Measurements from ENCODE around the gene ASTN1.

ASTN1 gene

GRCh38 chr1:177171536-177172123 is 7.1 kb upstream of the ASTN1 start:
- no peak for DNase-seq (ENCODE audit: extremely low spot score)
- ChIA-PET POLR2A (no interaction called here), CTCF (interaction anchor here (3.0 kb wide), 1 partner anchor 10 kb away, joined by 21 read pairs; no protein-coding TSS in a partner anchor)
- no peak for TF ChIP-seq CTCF (IDR thresholded peaks at IDR 0.05; ENCODE audit: control extremely low read depth, extremely low read depth, low read depth, missing control alignments)

- DNase-seq (ENCODE audit: extremely low spot score) = no peak
- POLR2A ChIA-PET = no interaction called here
- TF ChIP-seq CTCF (IDR thresholded peaks at IDR 0.05; ENCODE audit: control extremely low read depth, extremely low read depth, low read depth, missing control alignments) = no peak
- CTCF ChIA-PET = interaction anchor here (1.7 to 3.0 kb wide), 2 partner anchors 11 kb away, joined by 6 to 21 read pairs; no protein-coding TSS in a partner anchor
Measured at GRCh38 chr1:177170756-177171535, 6.4 kb upstream of the ASTN1 start, which contains the start of gene BRINP2. Gene BRINP2, plus strand, starts transcription at chr1:177170958. Its CDS starts 58,919 bp downstream, at chr1:177229877.

GRCh38 chr1:177165069-177165439 is 542 bp upstream of the ASTN1 start:
- POLR2A ChIA-PET = no interaction called here
- DNase-seq (ENCODE audit: extremely low spot score) = no peak
- no peak for TF ChIP-seq CTCF (IDR thresholded peaks at IDR 0.05; ENCODE audit: control extremely low read depth, extremely low read depth, low read depth, missing control alignments)
- CTCF ChIA-PET = interaction anchor here (0.9 to 1.2 kb wide), 4 partner anchors 9 to 61 kb away, joined by 3 to 5 read pairs (median 3); no protein-coding TSS in a partner anchor

- ChIA-PET CTCF (interaction anchor here (1.1 to 1.2 kb wide), 2 partner anchors 17 to 18 kb away, joined by 4 to 6 read pairs; no protein-coding TSS in a partner anchor), POLR2A (no interaction called here)
- no peak for TF ChIP-seq CTCF (IDR thresholded peaks at IDR 0.05; ENCODE audit: control extremely low read depth, extremely low read depth, low read depth, missing control alignments)
- DNase-seq (ENCODE audit: extremely low spot score) = no peak
Measured at GRCh38 chr1:177163844-177164379, 600 bp downstream of the ASTN1 start.

- CTCF ChIA-PET = no interaction called here
- no peak for DNase-seq (ENCODE audit: extremely low spot score)
- POLR2A ChIA-PET = no interaction called here
- no peak for TF ChIP-seq CTCF (IDR thresholded peaks at IDR 0.05; ENCODE audit: control extremely low read depth, extremely low read depth, low read depth, missing control alignments)
Measured at GRCh38 chr1:177162243-177162642, 2.3 kb downstream of the ASTN1 start.

GRCh38 chr1:177146499-177146898 is 18.0 kb downstream of the ASTN1 start:
- DNase-seq (ENCODE audit: extremely low spot score) = no peak
- no peak for TF ChIP-seq CTCF (IDR thresholded peaks at IDR 0.05; ENCODE audit: control extremely low read depth, extremely low read depth, low read depth, missing control alignments)
- CTCF ChIA-PET = interaction anchor here (1.3 kb wide), 1 partner anchor 11 kb away, joined by 6 read pairs; no protein-coding TSS in a partner anchor
- POLR2A ChIA-PET = no interaction called here

Measured in GM10248 (cell line).